ENCODE data around the gene CCDC171.

DNA sequence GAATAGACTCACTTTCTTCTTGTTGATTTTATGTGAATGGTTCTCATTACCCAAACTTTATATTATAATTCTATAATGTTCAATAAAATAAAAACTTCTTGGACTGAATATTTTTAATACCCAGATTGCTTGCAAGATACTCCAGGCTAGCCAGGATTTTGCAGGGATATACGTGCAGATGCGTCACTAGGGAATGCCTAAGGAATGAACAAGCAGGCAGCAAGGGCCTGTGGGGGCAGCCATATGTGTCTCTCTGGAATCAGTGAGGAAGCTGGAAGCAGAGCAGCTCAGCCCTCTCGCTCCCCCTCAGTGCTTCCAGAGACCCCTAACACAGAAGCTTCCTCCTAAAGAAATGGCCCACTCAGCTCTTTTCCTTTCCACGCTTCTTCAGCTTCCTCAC, 457.4 kb downstream of the CCDC171 start:
- TF ChIP-seq CTCF (tag by site-specific recombination; IDR thresholded peaks at IDR 0.05), result no peak
- no peak for TF ChIP-seq YY1 (tag by site-specific recombination; IDR thresholded peaks at IDR 0.05)
- no peak for TF ChIP-seq SALL2 (tag by site-specific recombination; IDR thresholded peaks at IDR 0.05; ENCODE audit: borderline replicate concordance)
- no peak for TF ChIP-seq ZSCAN30 (tag by site-specific recombination; IDR thresholded peaks at IDR 0.05)
- no peak for TF ChIP-seq ZNF621 (tag by site-specific recombination; IDR thresholded peaks at IDR 0.05)
- TF ChIP-seq TCF7L2 (IDR thresholded peaks at IDR 0.05; ENCODE audit: borderline replicate concordance, low read depth, low read length), result no peak
- no peak for TF ChIP-seq ZNF121 (tag by site-specific recombination; IDR thresholded peaks at IDR 0.05)
- no peak for TF ChIP-seq SP7 (tag by site-specific recombination; IDR thresholded peaks at IDR 0.05)
- no peak for TF ChIP-seq ZNF274 (IDR thresholded peaks at IDR 0.05; ENCODE audit: low read length)
- TF ChIP-seq ZNF274 (tag by site-specific recombination; IDR thresholded peaks at IDR 0.05; ENCODE audit: borderline replicate concordance), result no peak

All from HEK293 (cell line).